CD4-positive, CD25-positive, alpha-beta regulatory T cell (primary cell): ENCODE results near the gene B3GALT4. TPM values are rescaled to one million over a fixed set of nuclear protein-coding genes. Genes with fewer than 3 reads are reported as not detected.
A peak's percentile ranks its signal among the peaks of the same experiment; 100 is the strongest.
"Not testable (repeated sequence)": the region's sequence is repeated elsewhere in the genome, so short reads cannot be mapped to it uniquely, and the experiment has no call there.

ENCODE experiments used
- ATAC-seq, 2 donors: fragments of 150-1000 bp; cut with Tn5 transposase; one replicate each; pipeline ENCODE4 v1.10.0; 2021; ENCODE audit warnings: low read depth in 2 of 2, moderate number of reproducible peaks in 2 of 2, moderate library complexity in 1 of 2
- DNase-seq, 3 donors: peaks; one replicate each; pipeline versions ENCODE4 v3.0.0 to v3.0.0-alpha.2; 2012 to 2022; ENCODE audit warnings: mixed read lengths in 1 of 3
- H3K27ac ChIP-seq: one replicate; pipeline ENCODE4 v1.7.0; 2013; ENCODE audit warnings: mild to moderate bottlenecking, low read length; ENCODE audit not compliant: insufficient read depth, poor library complexity, severe bottlenecking
- H3K27me3 ChIP-seq: one replicate; pipeline ENCODE4 v1.7.0; 2013; ENCODE audit warnings: low read length; ENCODE audit not compliant: control insufficient read depth, insufficient read depth
- H3K36me3 ChIP-seq: one replicate; pipeline ENCODE4 v1.7.0; 2013; ENCODE audit warnings: mild to moderate bottlenecking, low read length, moderate library complexity; ENCODE audit not compliant: control insufficient read depth, insufficient read depth
- H3K4me1 ChIP-seq: 2 replicates; pipeline ENCODE4 v1.7.0; 2013; ENCODE audit warnings: mild to moderate bottlenecking, low read length; ENCODE audit not compliant: insufficient read depth, control insufficient read depth, poor library complexity, severe bottlenecking
- H3K4me3 ChIP-seq: one replicate; pipeline ENCODE4 v1.7.0; 2013; ENCODE audit warnings: low read depth, mild to moderate bottlenecking, low read length, moderate library complexity
- H3K9me3 ChIP-seq, 2 experiments: 1 replicate in 1 of 2; 2 replicates in 1 of 2; pipeline ENCODE4 v1.7.0; 2013; ENCODE audit warnings: low read length in 2 of 2, mild to moderate bottlenecking in 1 of 2, moderate library complexity in 1 of 2; ENCODE audit not compliant: control insufficient read depth in 2 of 2
- H3K27ac Mint-ChIP-seq, 3 donors: one replicate each; pipeline ENCODE4 v1.8.0; 2020 to 2022; ENCODE audit warnings: mild to moderate bottlenecking in 3 of 3, mixed read lengths in 3 of 3, moderate library complexity in 2 of 3
- H3K27me3 Mint-ChIP-seq: one replicate; pipeline ENCODE4 v1.8.0; 2022; ENCODE audit warnings: mild to moderate bottlenecking, mixed read lengths
- H3K36me3 Mint-ChIP-seq: one replicate; pipeline ENCODE4 v1.8.0; 2020; ENCODE audit warnings: mixed read lengths
- H3K4me1 Mint-ChIP-seq, 4 donors: one replicate each; pipeline ENCODE4 v1.8.0; 2020 to 2022; ENCODE audit warnings: mixed read lengths in 4 of 4, mild to moderate bottlenecking in 1 of 4
- H3K4me3 Mint-ChIP-seq, 4 donors: one replicate each; pipeline ENCODE4 v1.8.0; 2020 to 2022; ENCODE audit warnings: mild to moderate bottlenecking in 4 of 4, mixed read lengths in 4 of 4, moderate library complexity in 3 of 4
- H3K9me3 Mint-ChIP-seq, 7 donors: one replicate each; pipeline ENCODE4 v1.8.0; 2020 to 2022; ENCODE audit warnings: mixed read lengths in 7 of 7, mild to moderate bottlenecking in 3 of 7, moderate library complexity in 2 of 7
- polyA plus RNA-seq, 4 donors: library from polyadenylated mRNA; unstranded; fragments of 300-500 nt; fragmentation: Illumina TruSeq; gene quantifications; one replicate each; pipeline ENCODE4 v1.2.3, GENCODE V29; 2021
- total RNA-seq: library from RNA; stranded (reverse); gene quantifications from one replicate; pipeline ENCODE4 v1.2.3, GENCODE V29; 2022

Gene B3GALT4
- total and polyA plus RNA-seq, 5 donors from 2014 or later: 17.5 to 35.9 (median 31.1) TPM

DNA sequence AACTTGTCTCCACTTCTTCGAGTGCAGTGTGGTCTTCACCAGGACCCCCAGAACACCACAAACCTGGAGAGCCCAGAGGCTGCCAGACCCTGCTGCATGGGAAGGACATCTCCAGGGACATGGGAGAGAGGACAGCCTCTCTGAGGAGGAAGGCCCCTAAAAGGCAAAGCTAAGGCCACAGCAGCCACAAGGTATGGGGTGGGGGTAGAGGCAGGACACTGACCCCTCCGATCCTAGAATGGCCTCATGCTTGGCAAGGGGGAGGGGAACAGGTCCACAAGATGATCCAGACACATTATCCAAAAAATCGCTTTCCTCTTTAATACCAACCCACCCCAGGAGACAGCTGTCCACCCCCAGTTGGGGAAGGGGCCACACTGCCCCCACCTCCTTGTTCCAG, 1.9 kb downstream of the B3GALT4 start:
- Mint-ChIP-seq H3K4me3 (peak overlapping the region; percentile 80 to 94 (median 92)), H3K9me3 (no peaks in the 10 kb centered on the region), H3K4me1 (peaks cover 0 to 60% (median 23%) of the 10 kb centered on the region in 4 donors), H3K36me3 (peaks cover 14% of the 10 kb centered on the region), H3K27ac (peak overlapping the region in 1 of 3 donors; percentile 99), H3K27me3 (no peaks in the 10 kb centered on the region)
- H3K4me1 ChIP-seq: peaks cover 59% of the 10 kb centered on the region
- H3K27ac ChIP-seq: peak overlapping the region; percentile 87
- ATAC-seq: no peak
- DNase-seq: no peak
- no peaks in the 10 kb centered on the region for H3K9me3 ChIP-seq
- no peaks in the 10 kb centered on the region for H3K27me3 ChIP-seq
- H3K36me3 ChIP-seq: peaks cover 53% of the 10 kb centered on the region
- no peak overlapping the region for H3K4me3 ChIP-seq

GRCh38 chr6:33279257-33279695, 2.4 kb downstream of the B3GALT4 start:
- Mint-ChIP-seq H3K36me3 (peaks cover 14% of the 10 kb centered on the region), H3K9me3 (no peaks in the 10 kb centered on the region), H3K27ac (no peak overlapping the region), H3K27me3 (no peaks in the 10 kb centered on the region), H3K4me1 (peaks cover 0 to 57% (median 21%) of the 10 kb centered on the region in 4 donors), H3K4me3 (peak overlapping the region; percentile 51 to 94 (median 92))
- Histone ChIP-seq H3K9me3 (no peaks in the 10 kb centered on the region), H3K4me1 (peaks cover 54% of the 10 kb centered on the region), H3K36me3 (peaks cover 48% of the 10 kb centered on the region), H3K4me3 (no peak overlapping the region), H3K27ac (peak overlapping the region; percentile 87), H3K27me3 (no peaks in the 10 kb centered on the region)
- DNase-seq: no peak
- ATAC-seq: no peak

DNA sequence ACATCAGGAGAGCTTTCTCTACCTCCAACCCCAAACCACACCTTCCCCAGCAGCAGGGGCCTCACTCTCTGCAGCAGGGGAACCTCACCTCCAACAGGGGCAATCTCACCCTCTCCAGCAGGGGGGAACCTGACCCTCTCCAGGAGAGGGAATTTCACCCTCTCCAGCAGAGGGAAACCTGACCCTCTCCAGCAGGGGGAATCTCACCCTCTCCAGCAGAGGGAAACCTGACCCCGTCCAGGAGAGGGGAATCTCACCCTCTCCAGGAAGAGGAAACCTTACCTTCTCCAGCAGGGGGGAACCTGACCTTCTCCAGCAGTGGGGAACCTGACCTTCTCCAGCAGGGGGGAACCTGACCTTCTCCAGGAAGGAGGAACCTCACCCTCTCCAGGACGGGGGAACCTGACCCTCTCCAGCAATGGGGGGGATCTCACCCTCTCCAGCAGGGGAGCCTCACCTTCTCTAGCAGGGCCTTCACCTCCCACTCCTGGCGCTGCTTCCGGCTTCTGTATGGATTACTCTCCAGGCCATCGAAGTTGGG, 3.1 kb downstream of the B3GALT4 start:
- no peaks in the 10 kb centered on the region for H3K9me3 ChIP-seq
- DNase-seq (no peak), ATAC-seq (no peak)
- H3K27ac ChIP-seq: no peak overlapping the region
- Mint-ChIP-seq H3K4me1 (peaks cover 0 to 49% (median 13%) of the 10 kb centered on the region in 4 donors), H3K4me3 (peak overlapping the region in 2 of 4 donors; percentile 46 to 94), H3K9me3 (no peaks in the 10 kb centered on the region), H3K27me3 (no peaks in the 10 kb centered on the region), H3K27ac (peak overlapping the region in 1 of 3 donors; percentile 82), H3K36me3 (peaks cover 8% of the 10 kb centered on the region)
- H3K36me3 ChIP-seq: peaks cover 45% of the 10 kb centered on the region
- no peak overlapping the region for H3K4me3 ChIP-seq
- H3K27me3 ChIP-seq: no peaks in the 10 kb centered on the region
- H3K4me1 ChIP-seq: peaks cover 47% of the 10 kb centered on the region

GRCh38 chr6:33280539-33280938, 3.6 kb downstream of the B3GALT4 start:
- DNase-seq (no peak), ATAC-seq (no peak)
- Histone ChIP-seq H3K9me3 (no peaks in the 10 kb centered on the region), H3K27me3 (no peaks in the 10 kb centered on the region), H3K27ac (no peak overlapping the region), H3K36me3 (peaks cover 40% of the 10 kb centered on the region), H3K4me3 (no peak overlapping the region), H3K4me1 (peaks cover 42% of the 10 kb centered on the region)
- Mint-ChIP-seq H3K27ac (peak overlapping the region in 2 of 3 donors; percentile 77 to 82), H3K4me3 (peak overlapping the region in 1 of 4 donors; percentile 94), H3K36me3 (peaks cover 7% of the 10 kb centered on the region), H3K4me1 (peaks cover 0 to 44% (median 11%) of the 10 kb centered on the region in 4 donors), H3K9me3 (no peaks in the 10 kb centered on the region), H3K27me3 (no peaks in the 10 kb centered on the region)

GRCh38 chr6:33285214-33285613, 8.3 kb downstream of the B3GALT4 start:
- H3K4me3 ChIP-seq, H3K4me3 Mint-ChIP-seq, H3K27ac ChIP-seq, H3K9me3 Mint-ChIP-seq, H3K27me3 Mint-ChIP-seq, ATAC-seq, H3K9me3 ChIP-seq, H3K27me3 ChIP-seq, DNase-seq: not testable (repeated sequence)
- Histone ChIP-seq H3K4me1 (peaks cover 21% of the 10 kb centered on the region), H3K36me3 (peaks cover 37% of the 10 kb centered on the region)
- Mint-ChIP-seq H3K4me1 (peaks cover 9 to 44% (median 19%) of the 10 kb centered on the region in 4 donors), H3K27ac (peak overlapping the region in 1 of 3 donors; percentile 20), H3K36me3 (peaks cover 19% of the 10 kb centered on the region)

- H3K9me3 Mint-ChIP-seq: no peaks in the 10 kb centered on the region
- DNase-seq (no peak), ATAC-seq (no peak)
- H3K4me3 ChIP-seq: no peak overlapping the region
- H3K36me3 Mint-ChIP-seq: peaks cover 19% of the 10 kb centered on the region
- H3K27ac ChIP-seq: no peak overlapping the region
- peak overlapping the region in 1 of 3 donors; percentile 69 for H3K27ac Mint-ChIP-seq
- no peaks in the 10 kb centered on the region for H3K27me3 ChIP-seq
- peaks cover 13 to 50% (median 27%) of the 10 kb centered on the region in 4 donors for H3K4me1 Mint-ChIP-seq
- peak overlapping the region; percentile 90 to 99 (median 96) for H3K4me3 Mint-ChIP-seq
- H3K27me3 Mint-ChIP-seq: no peaks in the 10 kb centered on the region
- H3K4me1 ChIP-seq: peaks cover 26% of the 10 kb centered on the region
- no peaks in the 10 kb centered on the region for H3K9me3 ChIP-seq
- H3K36me3 ChIP-seq: peaks cover 37% of the 10 kb centered on the region
Measured at GRCh38 chr6:33286946-33287914, 10.3 kb downstream of the B3GALT4 start.

DNA sequence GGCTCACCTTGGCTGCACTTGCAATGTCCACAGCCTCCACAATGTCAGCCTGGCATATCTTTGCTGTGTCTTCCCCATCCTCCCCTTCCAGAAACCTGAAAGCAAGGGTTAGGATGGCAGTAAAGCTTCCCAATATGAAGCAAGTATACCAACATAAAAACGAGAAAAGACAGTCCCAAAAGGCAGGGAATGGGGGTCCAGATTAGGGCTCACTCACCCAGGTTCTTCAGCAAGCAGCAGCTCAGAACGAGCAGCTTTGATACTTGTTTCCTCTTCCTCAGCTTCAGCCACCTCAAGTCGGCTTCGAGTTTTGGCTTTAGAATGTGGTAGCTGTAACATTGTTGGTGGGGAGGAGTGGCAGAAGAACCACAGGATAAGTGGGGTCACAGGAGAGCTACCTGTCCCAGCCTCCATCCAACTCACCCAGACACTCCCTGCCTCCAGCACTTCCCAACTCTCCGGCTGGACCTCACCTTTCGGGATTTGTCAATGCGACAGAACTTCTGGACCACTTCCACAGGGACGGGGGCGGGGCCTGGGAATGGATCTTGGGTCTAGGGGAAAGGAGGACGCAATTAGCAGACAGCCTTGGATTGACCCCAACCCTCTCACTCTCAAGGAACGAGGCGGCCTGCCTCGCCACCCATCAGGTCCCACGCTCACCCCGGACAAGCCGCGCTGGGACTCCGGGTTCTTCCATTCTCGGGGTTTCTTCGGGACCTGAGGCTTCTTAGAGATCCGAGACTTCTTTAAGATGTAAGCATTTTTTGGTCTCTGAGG, 11.4 kb downstream of the B3GALT4 start:
- ATAC-seq (no peak), DNase-seq (no peak)
- H3K4me1 ChIP-seq: peaks cover 26% of the 10 kb centered on the region
- H3K4me3 ChIP-seq: peak overlapping the region; percentile 88
- peaks cover 38% of the 10 kb centered on the region for H3K36me3 ChIP-seq
- H3K27me3 ChIP-seq: no peaks in the 10 kb centered on the region
- H3K9me3 ChIP-seq: no peaks in the 10 kb centered on the region
- Mint-ChIP-seq H3K4me3 (peak overlapping the region; percentile 93 to 99 (median 98)), H3K4me1 (peaks cover 13 to 53% (median 27%) of the 10 kb centered on the region in 4 donors), H3K36me3 (peaks cover 19% of the 10 kb centered on the region), H3K27me3 (no peaks in the 10 kb centered on the region), H3K9me3 (no peaks in the 10 kb centered on the region), H3K27ac (peak overlapping the region; percentile 89 to 98 (median 95))
- H3K27ac ChIP-seq: peak overlapping the region; percentile 81
